Measurements from ENCODE around the gene C19orf85. TPM values are rescaled to one million over a fixed set of nuclear protein-coding genes. Genes with fewer than 3 reads are reported as not detected.
A peak's percentile ranks its signal among the peaks of the same experiment; 100 is the strongest.

C19orf85 gene
- total and polyA plus RNA-seq, 12 donors = not detected

DNA sequence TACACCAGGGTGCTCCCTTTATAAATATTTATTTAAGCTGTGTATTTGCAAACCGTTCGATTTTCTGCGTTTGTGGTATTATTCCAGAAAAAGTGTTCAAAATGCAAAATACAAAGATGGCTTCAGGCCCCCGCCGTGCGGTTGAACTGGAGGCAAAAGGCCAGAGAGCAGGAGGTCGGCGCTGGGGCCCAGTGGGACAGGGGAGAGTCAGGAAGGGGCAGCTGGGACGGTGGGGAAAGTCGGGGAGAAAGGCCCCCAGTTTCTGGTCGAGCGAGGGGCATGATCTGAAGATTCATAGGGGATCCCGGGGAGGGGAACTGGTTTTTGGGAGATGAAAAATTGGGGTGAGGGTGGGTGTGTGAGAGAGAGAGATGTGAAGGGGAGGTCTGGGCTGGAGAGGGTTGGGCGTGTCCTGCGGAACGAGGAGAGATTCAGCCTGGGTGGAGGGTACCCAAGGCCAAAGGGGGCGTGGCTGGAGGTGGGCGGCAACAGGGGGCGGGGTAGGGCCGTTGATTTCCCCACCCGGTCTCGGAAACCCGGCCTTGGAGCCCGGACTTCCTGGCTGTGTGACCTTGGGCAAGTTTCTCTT, 3.8 kb downstream of the C19orf85 start:
- Histone ChIP-seq H3K27ac (peak overlapping the region; percentile 72 to 95 (median 88)), H3K4me3 (peak overlapping the region; percentile 48 to 86 (median 78)), H3K27me3 (no peaks in the 10 kb centered on the region), H3K4me1 (peaks cover 0 to 29% (median 17%) of the 10 kb centered on the region in 9 donors), H3K9me3 (no peaks in the 10 kb centered on the region), H3K36me3 (peaks cover 0 to 5% (median 0%) of the 10 kb centered on the region in 9 donors)
- intact Hi-C loops (cut with DNase I) = loop anchor here in 1 of 10 donors (5.0 kb wide), 1 partner anchor 73 kb away; the partner anchor contains the start of gene RPL28
- DNase-seq (peak; percentile 87 to 90), ATAC-seq (peak; percentile 64 to 82 (median 74))
- 12 to 13% methylated on average over 22 to 24 of the region's 24 CpGs for WGBS, 2 donors
- TF ChIP-seq, protein P1, sequence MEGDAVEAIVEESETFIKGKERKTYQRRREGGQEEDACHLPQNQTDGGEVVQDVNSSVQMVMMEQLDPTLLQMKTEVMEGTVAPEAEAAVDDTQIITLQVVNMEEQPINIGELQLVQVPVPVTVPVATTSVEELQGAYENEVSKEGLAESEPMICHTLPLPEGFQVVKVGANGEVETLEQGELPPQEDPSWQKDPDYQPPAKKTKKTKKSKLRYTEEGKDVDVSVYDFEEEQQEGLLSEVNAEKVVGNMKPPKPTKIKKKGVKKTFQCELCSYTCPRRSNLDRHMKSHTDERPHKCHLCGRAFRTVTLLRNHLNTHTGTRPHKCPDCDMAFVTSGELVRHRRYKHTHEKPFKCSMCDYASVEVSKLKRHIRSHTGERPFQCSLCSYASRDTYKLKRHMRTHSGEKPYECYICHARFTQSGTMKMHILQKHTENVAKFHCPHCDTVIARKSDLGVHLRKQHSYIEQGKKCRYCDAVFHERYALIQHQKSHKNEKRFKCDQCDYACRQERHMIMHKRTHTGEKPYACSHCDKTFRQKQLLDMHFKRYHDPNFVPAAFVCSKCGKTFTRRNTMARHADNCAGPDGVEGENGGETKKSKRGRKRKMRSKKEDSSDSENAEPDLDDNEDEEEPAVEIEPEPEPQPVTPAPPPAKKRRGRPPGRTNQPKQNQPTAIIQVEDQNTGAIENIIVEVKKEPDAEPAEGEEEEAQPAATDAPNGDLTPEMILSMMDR (IDR thresholded peaks at IDR 0.05) = no peak

DNA sequence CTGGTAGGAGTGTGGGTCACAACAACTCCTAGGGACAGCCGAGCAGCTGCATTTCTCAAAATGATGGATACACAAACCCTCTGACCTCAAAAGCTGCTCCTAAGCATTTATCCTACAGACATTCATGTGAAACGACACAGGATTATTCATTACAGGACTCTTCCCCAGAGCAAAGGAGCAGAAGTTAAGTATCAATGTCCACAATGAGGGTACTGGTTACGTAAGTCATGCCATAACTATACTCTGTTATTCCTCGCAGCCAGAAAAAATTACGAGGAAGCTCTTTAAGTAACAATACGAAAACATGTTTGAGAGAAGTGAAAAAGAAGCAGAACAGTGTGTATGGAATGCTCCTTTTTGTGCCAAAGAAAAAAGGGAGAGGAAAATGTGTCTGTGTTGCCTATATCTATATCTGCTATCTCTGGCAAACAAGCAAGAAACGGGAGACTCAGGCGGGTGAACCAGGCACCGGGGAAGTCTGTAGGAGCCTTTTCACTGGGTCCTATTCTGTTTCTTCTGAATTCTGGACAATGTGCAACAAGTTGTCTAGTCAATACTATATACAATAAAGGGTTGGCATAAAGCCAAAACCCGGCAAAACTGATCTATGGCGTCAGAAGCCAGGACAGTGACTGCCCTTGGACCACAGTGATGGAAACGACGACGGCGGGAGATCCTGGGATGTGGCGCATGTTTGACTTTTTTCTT, 4.4 kb downstream of the C19orf85 start:
- Histone ChIP-seq H3K4me1 (peaks cover 0 to 29% (median 17%) of the 10 kb centered on the region in 9 donors), H3K9me3 (no peaks in the 10 kb centered on the region), H3K27ac (peak overlapping the region in 8 of 10 donors; percentile 31 to 95 (median 88)), H3K27me3 (no peaks in the 10 kb centered on the region), H3K36me3 (peaks cover 0 to 11% (median 0%) of the 10 kb centered on the region in 9 donors), H3K4me3 (peak overlapping the region in 8 of 10 donors; percentile 12 to 86 (median 78))
- 29 to 45% methylated on average over 16 of the region's 16 CpGs for WGBS, 2 donors
- ATAC-seq = no peak
- intact Hi-C loops (cut with DNase I) = loop anchor here in 2 of 10 donors (5.0 to 10.0 kb wide), 2 partner anchors 73 to 325 kb away; partner anchors contain the start of gene RPL28 (in 1 of the 2)
- no peak for DNase-seq
- TF ChIP-seq, protein P1 (IDR thresholded peaks at IDR 0.05) = no peak

DNA sequence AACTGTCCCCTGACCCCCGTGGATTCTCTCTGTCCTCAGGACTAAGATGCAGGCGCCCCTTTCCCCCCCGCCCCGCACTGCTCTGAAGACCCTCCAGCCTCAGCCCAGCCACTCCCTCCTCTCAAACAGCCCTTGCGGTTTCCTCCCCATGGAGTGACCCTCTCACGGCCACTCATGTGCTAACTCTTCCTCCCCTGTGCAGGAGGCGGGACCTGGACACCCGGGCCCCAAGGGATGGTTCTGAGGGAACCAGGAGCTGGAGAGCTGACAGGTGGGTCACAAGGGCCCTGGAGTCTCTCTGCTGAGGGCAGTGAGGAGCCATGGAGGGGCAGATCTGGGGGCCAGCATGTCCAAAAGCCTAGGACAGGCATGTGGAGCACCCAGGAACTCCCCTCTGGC, 5.0 kb downstream of the C19orf85 start:
- peak overlapping the region in 1 of 10 donors; percentile 80 for H3K4me3 ChIP-seq
- H3K27me3 ChIP-seq = no peaks in the 10 kb centered on the region
- TF ChIP-seq, protein P1 (IDR thresholded peaks at IDR 0.05) = no peak
- ATAC-seq (no peak), DNase-seq (no peak)
- 59 to 65% methylated on average over 8 of the region's 8 CpGs for WGBS, 2 donors
- peaks cover 0 to 29% (median 17%) of the 10 kb centered on the region in 9 donors for H3K4me1 ChIP-seq
- no peaks in the 10 kb centered on the region for H3K9me3 ChIP-seq
- intact Hi-C loops (cut with DNase I) = loop anchor here in 1 of 10 donors (10.0 kb wide), 1 partner anchor 325 kb away; no protein-coding TSS in a partner anchor
- H3K36me3 ChIP-seq = peaks cover 0 to 15% (median 0%) of the 10 kb centered on the region in 9 donors
- H3K27ac ChIP-seq = peak overlapping the region in 7 of 10 donors; percentile 19 to 95 (median 84)

DNA sequence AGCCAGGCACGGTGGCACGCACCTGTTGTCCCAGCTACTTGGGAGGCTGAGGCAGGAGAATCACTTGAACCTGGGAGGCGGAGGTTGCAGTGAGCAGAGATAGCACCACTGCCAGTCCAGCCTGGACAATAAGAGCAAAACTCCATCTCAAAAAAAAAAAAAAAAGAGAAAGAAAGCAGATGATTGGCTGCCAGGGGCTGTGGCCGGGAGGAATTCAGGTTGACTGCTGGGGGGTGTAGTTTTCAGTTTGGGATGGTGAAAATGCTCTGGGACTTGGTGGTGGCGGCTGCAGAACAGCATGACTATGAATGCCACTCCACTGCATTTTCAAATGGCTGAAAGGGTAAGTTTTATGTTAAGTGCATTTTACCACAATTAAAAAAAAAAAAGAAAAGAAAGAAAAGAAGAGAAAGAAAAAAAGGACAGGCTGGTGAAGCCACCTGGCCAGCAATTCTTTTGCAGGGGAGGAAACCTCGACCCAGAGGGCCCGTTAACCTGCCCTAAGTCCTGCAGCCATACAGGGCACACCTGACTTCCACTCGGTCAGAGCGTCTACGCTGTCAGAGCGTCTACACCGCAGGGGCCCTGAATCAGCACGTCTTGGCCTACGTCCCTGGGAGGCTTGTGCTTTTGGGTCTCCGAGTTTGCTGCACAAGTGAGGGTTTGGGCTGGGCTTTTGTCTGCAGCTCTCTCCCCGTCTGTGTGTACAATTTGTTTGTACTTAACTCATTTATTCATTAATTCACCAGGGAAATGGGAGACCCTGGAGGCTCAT, 6.7 kb downstream of the C19orf85 start:
- H3K36me3 ChIP-seq = peaks cover 0 to 19% (median 0%) of the 10 kb centered on the region in 9 donors
- TF ChIP-seq, protein P1 (IDR thresholded peaks at IDR 0.05) = no peak
- no peak overlapping the region for H3K4me3 ChIP-seq
- no peaks in the 10 kb centered on the region for H3K9me3 ChIP-seq
- intact Hi-C loops (cut with DNase I) = loop anchor here in 1 of 10 donors (10.0 kb wide), 1 partner anchor 323 kb away; no protein-coding TSS in a partner anchor
- peaks cover 0 to 29% (median 17%) of the 10 kb centered on the region in 9 donors for H3K4me1 ChIP-seq
- no peak overlapping the region for H3K27ac ChIP-seq
- ATAC-seq (no peak), DNase-seq (no peak)
- H3K27me3 ChIP-seq = peaks cover 0 to 6% (median 2%) of the 10 kb centered on the region in 7 donors
- WGBS, 2 donors = 80 to 85% methylated on average over 16 of the region's 16 CpGs

Measured in heart right ventricle (tissue), 16 donors.